Measurements from ENCODE around the gene SSX2IP. TPM values are rescaled to one million over a fixed set of nuclear protein-coding genes. Genes with fewer than 3 reads are reported as not detected.

SSX2IP gene
- total RNA-seq, 1 donor from 2014 or later = 6.1 TPM

- Mint-ChIP-seq H3K9me3 (ENCODE audit: low read depth) (peaks cover 2% of the 10 kb centered on the region), H3K4me3 (ENCODE audit: unreplicated experiment) (no peak overlapping the region), H3K36me3 (ENCODE audit: low read depth) (no peaks in the 10 kb centered on the region), H3K27ac (ENCODE audit: unreplicated experiment) (peak overlapping the region; percentile 5), H3K27me3 (ENCODE audit: low read depth) (no peaks in the 10 kb centered on the region), H3K4me1 (ENCODE audit: low read depth) (peaks cover 21% of the 10 kb centered on the region)
- no peak for TF ChIP-seq CTCF (IDR thresholded peaks at IDR 0.05)
- no peak for DNase-seq (ENCODE audit: low spot score)
Observed at GRCh38 chr1:84719543-84720217, 29.4 kb upstream of the SSX2IP start.

GRCh38 chr1:84715342-84716019 lies 25.2 kb upstream of the SSX2IP start:
- DNase-seq (ENCODE audit: low spot score) = no peak
- Mint-ChIP-seq H3K9me3 (ENCODE audit: low read depth) (no peaks in the 10 kb centered on the region), H3K4me1 (ENCODE audit: low read depth) (peaks cover 31% of the 10 kb centered on the region), H3K27ac (ENCODE audit: unreplicated experiment) (no peak overlapping the region), H3K36me3 (ENCODE audit: low read depth) (no peaks in the 10 kb centered on the region), H3K4me3 (ENCODE audit: unreplicated experiment) (no peak overlapping the region), H3K27me3 (ENCODE audit: low read depth) (no peaks in the 10 kb centered on the region)
- TF ChIP-seq CTCF (IDR thresholded peaks at IDR 0.05) = no peak

- Mint-ChIP-seq H3K9me3 (ENCODE audit: low read depth) (no peaks in the 10 kb centered on the region), H3K36me3 (ENCODE audit: low read depth) (no peaks in the 10 kb centered on the region), H3K4me3 (ENCODE audit: unreplicated experiment) (no peak overlapping the region), H3K27ac (ENCODE audit: unreplicated experiment) (no peak overlapping the region), H3K27me3 (ENCODE audit: low read depth) (no peaks in the 10 kb centered on the region), H3K4me1 (ENCODE audit: low read depth) (peaks cover 11% of the 10 kb centered on the region)
- DNase-seq (ENCODE audit: low spot score) = no peak
- no peak for TF ChIP-seq CTCF (IDR thresholded peaks at IDR 0.05)
Observed at GRCh38 chr1:84712276-84712874, 22.1 kb upstream of the SSX2IP start.

- H3K4me1 Mint-ChIP-seq (ENCODE audit: low read depth) = peaks cover 11% of the 10 kb centered on the region
- H3K27me3 Mint-ChIP-seq (ENCODE audit: low read depth) = no peaks in the 10 kb centered on the region
- H3K36me3 Mint-ChIP-seq (ENCODE audit: low read depth) = no peaks in the 10 kb centered on the region
- no peaks in the 10 kb centered on the region for H3K9me3 Mint-ChIP-seq (ENCODE audit: low read depth)
- DNase-seq (ENCODE audit: low spot score) = no peak
- no peak for TF ChIP-seq CTCF (IDR thresholded peaks at IDR 0.05)
- no peak overlapping the region for H3K27ac Mint-ChIP-seq (ENCODE audit: unreplicated experiment)
- H3K4me3 Mint-ChIP-seq (ENCODE audit: unreplicated experiment) = no peak overlapping the region
Observed at GRCh38 chr1:84711869-84712268, 21.6 kb upstream of the SSX2IP start.

GRCh38 chr1:84711121-84711520 lies 20.9 kb upstream of the SSX2IP start:
- H3K27me3 Mint-ChIP-seq (ENCODE audit: low read depth) = no peaks in the 10 kb centered on the region
- H3K36me3 Mint-ChIP-seq (ENCODE audit: low read depth) = no peaks in the 10 kb centered on the region
- H3K4me3 Mint-ChIP-seq (ENCODE audit: unreplicated experiment) = no peak overlapping the region
- H3K4me1 Mint-ChIP-seq (ENCODE audit: low read depth) = peaks cover 11% of the 10 kb centered on the region
- TF ChIP-seq CTCF (IDR thresholded peaks at IDR 0.05) = no peak
- H3K27ac Mint-ChIP-seq (ENCODE audit: unreplicated experiment) = no peak overlapping the region
- no peaks in the 10 kb centered on the region for H3K9me3 Mint-ChIP-seq (ENCODE audit: low read depth)
- no peak for DNase-seq (ENCODE audit: low spot score)
